HFFc6 (cell line): Measurements from ENCODE around the gene BTBD17. TPM values are rescaled to one million over a fixed set of nuclear protein-coding genes. Genes with fewer than 3 reads are reported as not detected.

Experiments
- DNase-seq: peaks from one replicate; pipeline ENCODE4 v3.0.0-alpha.2; 2018
- H3K27ac Mint-ChIP-seq: 2 replicates; pipeline ENCODE4 v1.8.0; 2020; ENCODE audit warnings: mild to moderate bottlenecking, mixed read lengths
- H3K27me3 Mint-ChIP-seq: 2 replicates; pipeline ENCODE4 v1.8.0; 2021; ENCODE audit warnings: mild to moderate bottlenecking, moderate library complexity, mixed read lengths; ENCODE audit not compliant: insufficient read depth
- H3K36me3 Mint-ChIP-seq: 2 replicates; pipeline ENCODE4 v1.8.0; 2021; ENCODE audit warnings: low read depth, mixed read lengths
- H3K4me1 Mint-ChIP-seq: 2 replicates; pipeline ENCODE4 v1.8.0; 2020; ENCODE audit warnings: low read depth, mixed read lengths
- H3K4me3 Mint-ChIP-seq: 2 replicates; pipeline ENCODE4 v1.8.0; 2020; ENCODE audit warnings: mild to moderate bottlenecking, moderate library complexity, mixed read lengths
- H3K9me3 Mint-ChIP-seq: 2 replicates; pipeline ENCODE4 v1.8.0; 2020; ENCODE audit warnings: mild to moderate bottlenecking, mixed read lengths
- CTCF ChIP-seq: fragments of 200-600 bp; sonication (generic); IDR thresholded peaks from 2 replicates; pipeline ENCODE4 v1.5.0; 2021; ENCODE audit warnings: antibody characterized with exemption, mild to moderate bottlenecking
- total RNA-seq, 6 experiments: library from RNA; stranded (reverse); fragmentation: NEBNext Ultra II Directional; extraction: Animal tissue kit (Norgen Biotek cat#: 25700); gene quantifications; 2 replicates in 1 of 6; 3 replicates in 5 of 6; pipeline ENCODE4 v1.2.3, GENCODE V29; 2021

The BTBD17 gene
- total RNA-seq, 6 experiments from 2014 or later = not detected

GRCh38 chr17:74386386-74386785, 24.7 kb upstream of the BTBD17 start:
- Mint-ChIP-seq H3K36me3 (peaks cover 12% of the 10 kb centered on the region; the same call in 1 of the 2 replicates), H3K4me3 (no peak overlapping the region), H3K4me1 (no peaks in the 10 kb centered on the region), H3K27me3 (no peaks in the 10 kb centered on the region; the same call in 1 of the 2 replicates), H3K27ac (no peak overlapping the region), H3K9me3 (peaks cover 70% of the 10 kb centered on the region)
- no peak for TF ChIP-seq CTCF
- DNase-seq = no peak

GRCh38 chr17:74385201-74385600, 23.5 kb upstream of the BTBD17 start:
- Mint-ChIP-seq H3K4me1 (no peaks in the 10 kb centered on the region), H3K9me3 (peaks cover 64% of the 10 kb centered on the region), H3K27ac (no peak overlapping the region), H3K4me3 (no peak overlapping the region), H3K36me3 (peaks cover 10% of the 10 kb centered on the region; the same call in 1 of the 2 replicates), H3K27me3 (no peaks in the 10 kb centered on the region; the same call in 1 of the 2 replicates)
- no peak for TF ChIP-seq CTCF
- no peak for DNase-seq

GRCh38 chr17:74383141-74383540, 21.5 kb upstream of the BTBD17 start:
- Mint-ChIP-seq H3K27me3 (no peaks in the 10 kb centered on the region), H3K27ac (no peak overlapping the region), H3K4me1 (no peaks in the 10 kb centered on the region), H3K36me3 (peaks cover 5% of the 10 kb centered on the region; the same call in 1 of the 2 replicates), H3K4me3 (no peak overlapping the region), H3K9me3 (peaks cover 53% of the 10 kb centered on the region)
- DNase-seq = no peak
- no peak for TF ChIP-seq CTCF

- H3K4me1 Mint-ChIP-seq = no peaks in the 10 kb centered on the region
- TF ChIP-seq CTCF = no peak
- H3K4me3 Mint-ChIP-seq = no peak overlapping the region
- peaks cover 47% of the 10 kb centered on the region for H3K9me3 Mint-ChIP-seq
- H3K27ac Mint-ChIP-seq = no peak overlapping the region
- DNase-seq = no peak
- no peaks in the 10 kb centered on the region for H3K27me3 Mint-ChIP-seq
- peaks cover 5% of the 10 kb centered on the region; the same call in 1 of the 2 replicates for H3K36me3 Mint-ChIP-seq
Observed at GRCh38 chr17:74380959-74381808, 19.5 kb upstream of the BTBD17 start.

GRCh38 chr17:74380086-74380958, 18.7 kb upstream of the BTBD17 start:
- no peak for TF ChIP-seq CTCF
- no peaks in the 10 kb centered on the region for H3K27me3 Mint-ChIP-seq
- no peaks in the 10 kb centered on the region for H3K4me1 Mint-ChIP-seq
- H3K4me3 Mint-ChIP-seq = no peak overlapping the region
- H3K27ac Mint-ChIP-seq = no peak overlapping the region
- DNase-seq = no peak
- peaks cover 5% of the 10 kb centered on the region; the same call in 1 of the 2 replicates for H3K36me3 Mint-ChIP-seq
- H3K9me3 Mint-ChIP-seq = peaks cover 45% of the 10 kb centered on the region
